ENCODE measurements around the gene SAMM50.

- TF ChIP-seq MAX (IDR thresholded peaks at IDR 0.05) (no peak), EP300 (IDR thresholded peaks at IDR 0.05; ENCODE audit: borderline replicate concordance) (no peak), RAD21 (IDR thresholded peaks at IDR 0.05; ENCODE audit: low read depth) (no peak), NFIC (IDR thresholded peaks at IDR 0.05) (no peak), CEBPB (IDR thresholded peaks at IDR 0.05) (no peak), FOXM1 (IDR thresholded peaks at IDR 0.05; ENCODE audit: borderline replicate concordance, low read depth) (no peak), TCF12 (IDR thresholded peaks at IDR 0.05; ENCODE audit: low read depth) (no peak), YY1 (IDR thresholded peaks at IDR 0.05; ENCODE audit: low read depth) (no peak), USF1 (IDR thresholded peaks at IDR 0.05) (no peak)
Measured at GRCh38 chr22:43994416-43994815, 39.2 kb downstream of the SAMM50 start.

Measured in Ishikawa (cell line).